Measurements from ENCODE around the gene PRR36. TPM values are rescaled to one million over a fixed set of nuclear protein-coding genes. Genes with fewer than 3 reads are reported as not detected.

Gene PRR36
- total RNA-seq, 4 donors from 2014 or later = not detected

- DNase-seq (ENCODE audit: low spot score) = no peak
- no peak for ATAC-seq (ENCODE audit: low FRiP score)
- TF ChIP-seq, protein P1, sequence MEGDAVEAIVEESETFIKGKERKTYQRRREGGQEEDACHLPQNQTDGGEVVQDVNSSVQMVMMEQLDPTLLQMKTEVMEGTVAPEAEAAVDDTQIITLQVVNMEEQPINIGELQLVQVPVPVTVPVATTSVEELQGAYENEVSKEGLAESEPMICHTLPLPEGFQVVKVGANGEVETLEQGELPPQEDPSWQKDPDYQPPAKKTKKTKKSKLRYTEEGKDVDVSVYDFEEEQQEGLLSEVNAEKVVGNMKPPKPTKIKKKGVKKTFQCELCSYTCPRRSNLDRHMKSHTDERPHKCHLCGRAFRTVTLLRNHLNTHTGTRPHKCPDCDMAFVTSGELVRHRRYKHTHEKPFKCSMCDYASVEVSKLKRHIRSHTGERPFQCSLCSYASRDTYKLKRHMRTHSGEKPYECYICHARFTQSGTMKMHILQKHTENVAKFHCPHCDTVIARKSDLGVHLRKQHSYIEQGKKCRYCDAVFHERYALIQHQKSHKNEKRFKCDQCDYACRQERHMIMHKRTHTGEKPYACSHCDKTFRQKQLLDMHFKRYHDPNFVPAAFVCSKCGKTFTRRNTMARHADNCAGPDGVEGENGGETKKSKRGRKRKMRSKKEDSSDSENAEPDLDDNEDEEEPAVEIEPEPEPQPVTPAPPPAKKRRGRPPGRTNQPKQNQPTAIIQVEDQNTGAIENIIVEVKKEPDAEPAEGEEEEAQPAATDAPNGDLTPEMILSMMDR (IDR thresholded peaks at IDR 0.05) = no peak
Observed at GRCh38 chr19:7865262-7865911, 8.8 kb downstream of the PRR36 start.

- ATAC-seq (ENCODE audit: low FRiP score) = no peak
- no peak for DNase-seq (ENCODE audit: low spot score)
Observed at GRCh38 chr19:7864690-7865074, 9.5 kb downstream of the PRR36 start.

DNA sequence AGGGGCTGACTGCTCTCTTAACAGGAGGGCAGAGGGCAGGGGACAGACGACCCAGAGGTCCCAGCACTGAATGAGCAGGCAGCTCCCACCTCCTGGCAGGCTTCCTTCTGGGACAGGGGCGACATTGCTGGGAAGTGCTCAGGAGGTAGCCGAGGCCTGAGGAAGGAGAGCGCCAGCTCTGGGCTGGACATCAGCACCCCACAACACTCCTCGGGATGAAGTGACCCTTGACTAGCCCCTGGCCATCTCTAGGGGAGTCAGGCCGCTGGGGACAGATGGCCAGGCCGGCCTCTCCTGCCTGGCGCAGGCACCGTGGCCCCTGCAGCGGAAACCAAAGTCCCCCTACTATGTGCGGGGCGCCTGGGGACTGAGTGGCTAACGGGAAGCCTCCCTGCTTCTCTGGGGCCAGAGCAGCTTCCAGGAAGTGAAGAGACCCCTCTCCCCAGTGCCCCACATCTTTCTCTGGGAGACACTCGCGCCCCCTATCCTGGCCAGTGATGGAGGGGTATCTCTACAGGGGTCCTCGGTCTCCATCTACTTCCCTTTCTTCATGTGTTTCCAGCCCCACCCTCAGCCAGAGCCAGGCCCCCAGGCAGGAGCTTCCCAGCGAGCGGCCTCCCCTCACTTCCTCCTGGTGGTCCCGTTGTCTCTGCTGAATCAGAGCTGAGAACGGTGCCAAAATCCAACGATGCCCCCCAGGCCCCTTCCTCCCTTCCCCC, 10.1 kb downstream of the PRR36 start:
- TF ChIP-seq, protein P1 (IDR thresholded peaks at IDR 0.05) = no peak
- ATAC-seq (ENCODE audit: low FRiP score) (no peak), DNase-seq (ENCODE audit: low spot score) (no peak)

More at GRCh38 chr19:7864690-7865074, 9.5 kb downstream of the PRR36 start:
- TF ChIP-seq, protein P1 (IDR thresholded peaks at IDR 0.05) = no peak

DNA sequence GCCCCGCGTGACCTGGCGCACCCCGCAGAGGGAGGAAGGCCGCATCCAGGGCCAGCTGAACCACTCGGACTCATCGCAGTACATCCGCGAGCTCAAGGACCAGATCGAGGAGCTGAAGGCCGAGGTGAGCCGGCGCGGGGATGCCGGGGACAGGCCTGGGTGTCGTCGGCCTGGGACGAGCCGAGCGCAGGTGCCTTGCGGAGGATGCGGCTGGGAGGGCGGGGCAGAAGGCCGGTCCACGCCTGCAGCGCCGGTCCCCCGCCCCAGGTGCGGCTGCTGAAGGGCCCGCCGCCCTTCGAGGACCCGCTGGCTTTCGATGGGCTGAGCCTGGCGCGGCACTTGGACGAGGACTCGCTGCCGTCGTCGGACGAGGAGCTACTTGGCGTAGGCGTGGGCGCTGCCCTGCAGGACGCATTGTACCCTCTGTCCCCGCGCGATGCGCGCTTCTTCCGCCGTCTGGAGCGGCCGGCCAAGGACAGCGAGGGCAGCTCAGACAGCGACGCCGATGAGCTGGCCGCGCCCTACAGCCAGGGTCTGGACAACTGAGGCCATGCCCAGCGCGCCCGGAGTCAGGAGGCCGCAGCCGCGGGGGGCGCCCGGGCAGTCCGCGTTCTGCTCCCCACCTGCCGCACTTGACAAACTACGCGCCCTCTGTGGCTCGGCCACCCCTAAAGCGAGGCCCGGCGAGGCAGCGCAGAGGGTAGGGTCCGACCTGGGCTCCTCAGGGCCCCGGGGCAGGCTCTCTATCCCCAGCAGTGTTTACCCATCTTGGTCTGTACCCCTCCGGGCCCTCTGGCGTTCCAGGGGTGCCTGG, 10.8 kb downstream of the PRR36 start:
- no peak for ATAC-seq (ENCODE audit: low FRiP score)
- no peak for DNase-seq (ENCODE audit: low spot score)
- TF ChIP-seq, protein P1 (IDR thresholded peaks at IDR 0.05) = no peak

GRCh38 chr19:7862413-7862951, 11.7 kb downstream of the PRR36 start:
- DNase-seq (ENCODE audit: low spot score) (no peak), ATAC-seq (ENCODE audit: low FRiP score) (peak; percentile 27)

DNA sequence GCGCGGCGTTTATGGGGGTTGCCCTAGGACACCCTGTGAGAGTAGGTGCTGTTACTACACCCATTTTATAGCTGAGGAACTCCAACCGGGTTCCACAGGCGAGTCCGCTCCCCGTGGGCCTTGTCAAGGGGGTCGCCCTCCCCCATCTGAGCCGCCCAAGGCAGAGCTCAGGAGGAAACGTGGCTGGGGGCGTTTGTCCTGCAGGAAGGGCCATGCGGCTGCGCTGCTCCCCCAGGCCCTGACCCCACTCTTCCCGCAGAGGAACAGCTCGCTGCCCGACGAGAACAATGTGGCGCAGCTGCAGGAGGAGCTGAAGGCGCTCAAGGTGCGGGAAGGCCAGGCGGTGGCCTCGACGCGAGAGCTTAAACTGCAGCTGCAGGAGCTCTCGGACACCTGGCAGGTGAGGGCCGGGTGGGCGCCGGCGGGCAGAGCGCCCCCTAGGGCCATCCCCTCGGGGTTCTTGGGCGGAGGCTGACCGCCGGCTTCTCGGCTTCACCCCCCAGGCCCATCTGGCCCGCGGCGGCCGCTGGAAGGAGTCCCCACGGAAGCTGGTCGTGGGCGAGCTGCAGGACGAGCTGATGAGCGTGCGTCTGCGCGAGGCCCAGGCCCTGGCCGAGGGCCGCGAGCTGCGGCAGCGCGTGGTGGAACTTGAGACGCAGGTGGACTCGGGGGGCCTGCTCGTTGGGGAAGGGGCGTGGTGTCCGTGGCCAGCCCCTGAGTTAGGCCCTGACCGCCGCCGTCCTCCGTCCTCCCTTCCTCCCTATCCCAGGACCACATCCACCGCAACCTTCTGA, 12.4 kb downstream of the PRR36 start:
- TF ChIP-seq, protein P1 (IDR thresholded peaks at IDR 0.05) = no peak
- DNase-seq (ENCODE audit: low spot score) = no peak
- no peak for ATAC-seq (ENCODE audit: low FRiP score)

More at GRCh38 chr19:7862413-7862951, 11.7 kb downstream of the PRR36 start:
- TF ChIP-seq, protein P1 (IDR thresholded peaks at IDR 0.05) = no peak

Data from omental fat pad (tissue), 4 donors.